CD14-positive monocyte (primary cell): ENCODE data around the gene ANKRD52. TPM values are rescaled to one million over a fixed set of nuclear protein-coding genes. Genes with fewer than 3 reads are reported as not detected.
"Not testable (repeated sequence)": the region's sequence is repeated elsewhere in the genome, so short reads cannot be mapped to it uniquely, and the experiment has no call there.

Experiments
- DNase-seq, 3 donors: peaks; one replicate each; pipeline ENCODE4 v3.0.0-alpha.2; 2011 to 2022
- H2AFZ ChIP-seq: 2 replicates; pipeline ENCODE4 v1.6.0; 2012; ENCODE audit warnings: mild to moderate bottlenecking, low read depth, low read length, inconsistent platforms; ENCODE audit not compliant: insufficient read depth, poor library complexity, severe bottlenecking
- H3K27ac ChIP-seq, 2 donors: 1 replicate in 1 of 2; 2 replicates in 1 of 2; pipeline ENCODE4 v1.5.1; 2012 to 2013; ENCODE audit warnings: low read length in 2 of 2, control low read depth in 1 of 2, inconsistent platforms in 1 of 2, low read depth in 1 of 2, mild to moderate bottlenecking in 1 of 2
- H3K27me3 ChIP-seq, 2 donors: one replicate each; pipeline versions ENCODE4 v1.6.0 to v1.6.1; 2011 to 2013; ENCODE audit warnings: low read length in 2 of 2; ENCODE audit not compliant: control insufficient read depth in 2 of 2, insufficient read depth in 2 of 2
- H3K36me3 ChIP-seq, 2 donors: replicated peaks in 1 of 2; 1 replicate in 1 of 2; 2 replicates in 1 of 2; pipeline versions ENCODE4 v1.5.1 to v1.6.1; 2012 to 2013; ENCODE audit warnings: low read length in 2 of 2, control low read depth in 1 of 2, inconsistent platforms in 1 of 2, mild to moderate bottlenecking in 1 of 2; ENCODE audit not compliant: insufficient read depth in 2 of 2, control insufficient read depth in 1 of 2
- H3K4me1 ChIP-seq, 2 donors: 1 replicate in 1 of 2; 2 replicates in 1 of 2; pipeline versions ENCODE4 v1.5.1 to v1.6.1; 2012 to 2013; ENCODE audit warnings: low read length in 2 of 2, control low read depth in 1 of 2, inconsistent platforms in 1 of 2, mild to moderate bottlenecking in 1 of 2, moderate library complexity in 1 of 2; ENCODE audit not compliant: insufficient read depth in 2 of 2, control insufficient read depth in 1 of 2
- H3K4me2 ChIP-seq: replicated peaks from 2 replicates; pipeline ENCODE3; 2012; ENCODE audit warnings: low read length, moderate library complexity, mild to moderate bottlenecking; ENCODE audit not compliant: poor library complexity, severe bottlenecking; ENCODE audit errors: extremely low read depth
- H3K4me3 ChIP-seq, 3 experiments: fragments of 200-600 bp in 1 of 3; sonication (generic) in 1 of 3; replicated peaks in 1 of 3; 1 replicate in 2 of 3; 2 replicates in 1 of 3; pipeline ENCODE4 v1.5.1; 2011 to 2013; ENCODE audit warnings: low read length in 3 of 3, mild to moderate bottlenecking in 3 of 3, control low read depth in 2 of 3, low read depth in 2 of 3, inconsistent platforms in 1 of 3, moderate library complexity in 1 of 3
- H3K79me2 ChIP-seq: 2 replicates; pipeline ENCODE4 v1.6.0; 2012; ENCODE audit warnings: mild to moderate bottlenecking, control low read depth, inconsistent platforms, low read length, moderate library complexity; ENCODE audit not compliant: insufficient read depth
- H3K9ac ChIP-seq: 2 replicates; pipeline ENCODE4 v1.6.0; 2017; ENCODE audit warnings: low read length, mild to moderate bottlenecking; ENCODE audit not compliant: insufficient read depth, poor library complexity, severe bottlenecking
- H3K9me3 ChIP-seq, 2 donors: replicated peaks in 1 of 2; 1 replicate in 1 of 2; 2 replicates in 1 of 2; pipeline versions ENCODE4 v1.5.1 to v1.6.1; 2012 to 2013; ENCODE audit warnings: low read length in 2 of 2, control low read depth in 1 of 2; ENCODE audit not compliant: control insufficient read depth in 1 of 2, insufficient read depth in 1 of 2
- H4K20me1 ChIP-seq: 2 replicates; pipeline ENCODE4 v1.6.0; 2012; ENCODE audit warnings: mild to moderate bottlenecking, low read length, control low read depth, moderate library complexity; ENCODE audit not compliant: insufficient read depth
- H3K27ac Mint-ChIP-seq, 7 donors: one replicate each; pipeline ENCODE4 v1.8.0; 2020; ENCODE audit warnings: mild to moderate bottlenecking in 7 of 7, mixed read lengths in 7 of 7, moderate library complexity in 6 of 7, inconsistent platforms in 2 of 7
- H3K27me3 Mint-ChIP-seq, 3 donors: one replicate each; pipeline ENCODE4 v1.8.0; 2021 to 2022; ENCODE audit warnings: low read depth in 3 of 3, mild to moderate bottlenecking in 3 of 3, mixed read lengths in 3 of 3, moderate library complexity in 3 of 3, inconsistent platforms in 1 of 3
- H3K36me3 Mint-ChIP-seq, 2 donors: one replicate each; pipeline ENCODE4 v1.8.0; 2020; ENCODE audit warnings: mixed read lengths in 2 of 2, inconsistent platforms in 1 of 2, mild to moderate bottlenecking in 1 of 2
- H3K4me1 Mint-ChIP-seq: one replicate; pipeline ENCODE4 v1.8.0; 2020; ENCODE audit warnings: mild to moderate bottlenecking, mixed read lengths
- H3K4me3 Mint-ChIP-seq, 2 donors: one replicate each; pipeline ENCODE4 v1.8.0; 2020; ENCODE audit warnings: mild to moderate bottlenecking in 2 of 2, mixed read lengths in 2 of 2, moderate library complexity in 1 of 2
- H3K9me3 Mint-ChIP-seq, 7 donors: one replicate each; pipeline ENCODE4 v1.8.0; 2020 to 2022; ENCODE audit warnings: mixed read lengths in 7 of 7, mild to moderate bottlenecking in 6 of 7, moderate library complexity in 6 of 7, inconsistent platforms in 2 of 7
- CTCF ChIP-seq: fragments of 200-600 bp; IDR thresholded peaks from one replicate; pipeline ENCODE4 v1.8.0; 2022; ENCODE audit warnings: antibody characterized with exemption, mild to moderate bottlenecking
- WGBS: methylation state at CpG from one replicate; pipeline ENCODE4 v1.1.5; 2013; ENCODE audit warnings: missing lambda C conversion rate; ENCODE audit not compliant: insufficient coverage; 5-methylcytosine and 5-hydroxymethylcytosine counted together
- intact Hi-C, 2 donors: fragments of 100-400 bp; cut with micrococcal nuclease; formaldehyde crosslinking; loops; one replicate each; pipeline versions ENCODE4 v1.15.0 to v1.15.1; 2023
- polyA plus RNA-seq, 3 donors: library from polyadenylated mRNA; depleted of rRNA in 1 of 3; unstranded in 2 of 3; stranded (reverse) in 1 of 3; fragments of 300-500 nt in 2 of 3; fragments of >200 nt in 1 of 3; fragmentation: Illumina TruSeq in 2 of 3; gene quantifications; 1 replicate in 2 of 3; 2 replicates in 1 of 3; pipeline ENCODE4 v1.2.3, GENCODE V29; 2012 to 2021

ANKRD52 gene
- polyA plus RNA-seq, 3 donors, result 1.5 to 12.4 (median 2.4) TPM

- H3K4me1 Mint-ChIP-seq, result peaks cover 4% of the 10 kb centered on the region
- no peaks in the 10 kb centered on the region for H3K9me3 Mint-ChIP-seq
- Histone ChIP-seq H3K36me3 (peaks cover 64 to 86% of the 10 kb centered on the region in 2 donors), H3K4me2 (no peak overlapping the region), H3K27ac (peak overlapping the region in 1 of 2 donors; percentile 22), H3K27me3 (no peaks in the 10 kb centered on the region), H4K20me1 (peaks cover 39% of the 10 kb centered on the region), H2AFZ (no peak overlapping the region), H3K4me1 (no peaks in the 10 kb centered on the region), H3K9ac (no peak overlapping the region), H3K9me3 (no peaks in the 10 kb centered on the region), H3K4me3 (no peak overlapping the region), H3K79me2 (peaks cover 37% of the 10 kb centered on the region)
- H3K36me3 Mint-ChIP-seq, result peaks cover 54 to 80% of the 10 kb centered on the region in 2 donors
- intact Hi-C loops, result no loop called here
- 80% methylated on average over 1 of the region's 4 CpGs for WGBS
- H3K27me3 Mint-ChIP-seq, result peaks cover 0 to 3% (median 0%) of the 10 kb centered on the region in 3 donors
- H3K4me3 Mint-ChIP-seq, result no peak overlapping the region
- DNase-seq, result no peak
- no peak for TF ChIP-seq CTCF
- H3K27ac Mint-ChIP-seq, result peak overlapping the region in 2 of 7 donors; percentile 27 to 33
Measured at GRCh38 chr12:56286044-56286830, 28.1 kb upstream of the ANKRD52 start.

DNA sequence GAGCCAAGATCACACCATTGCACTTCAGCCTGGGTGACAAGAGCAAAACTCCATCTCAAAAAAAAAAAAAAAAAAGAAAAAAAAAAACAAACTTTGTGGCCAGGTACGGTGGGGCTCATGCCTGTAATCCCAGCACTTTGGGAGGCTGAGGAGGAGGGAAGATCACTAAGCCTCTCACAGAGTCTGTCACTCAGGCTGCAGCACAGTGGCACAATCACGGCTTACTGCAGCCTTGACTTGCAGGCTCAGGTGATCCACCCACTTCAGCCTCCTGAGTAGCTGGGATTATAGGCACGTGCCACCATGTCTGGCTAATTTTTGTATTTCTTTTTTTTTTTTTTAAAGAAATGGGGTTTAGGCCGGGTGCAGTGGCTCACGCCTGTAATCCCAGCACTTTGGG, 26.1 kb upstream of the ANKRD52 start:
- H3K27me3 Mint-ChIP-seq, H3K4me3 Mint-ChIP-seq, H3K9me3 Mint-ChIP-seq, H2AFZ ChIP-seq, H3K27ac Mint-ChIP-seq, H3K4me2 ChIP-seq, H3K4me3 ChIP-seq, H3K4me1 ChIP-seq, H3K9ac ChIP-seq, DNase-seq, H3K9me3 ChIP-seq, H3K27ac ChIP-seq, H3K4me1 Mint-ChIP-seq, H3K27me3 ChIP-seq, intact Hi-C loops: not testable (repeated sequence)
- H3K79me2 ChIP-seq, result peaks cover 18% of the 10 kb centered on the region
- 100% methylated on average over 1 of the region's 5 CpGs for WGBS
- peaks cover 62 to 91% of the 10 kb centered on the region in 2 donors for H3K36me3 ChIP-seq
- peaks cover 26% of the 10 kb centered on the region for H4K20me1 ChIP-seq
- H3K36me3 Mint-ChIP-seq, result peaks cover 53 to 82% of the 10 kb centered on the region in 2 donors
